NCI-H82 (cell line): ENCODE results near the gene CEP170.
"Not testable (repeated sequence)": the region's sequence is repeated elsewhere in the genome, so short reads cannot be mapped to it uniquely, and the experiment has no call there.

Experiments
- DNase-seq: peaks from one replicate; lab custom pipeline; 2025; lab: John Stamatoyannopoulos, UW

Gene CEP170

GRCh38 chr1:243173758-243174369 lies 81.2 kb downstream of the CEP170 start:
- not testable (repeated sequence) for DNase-seq

GRCh38 chr1:243164911-243165310 lies 90.2 kb downstream of the CEP170 start:
- DNase-seq: not testable (repeated sequence)

- DNase-seq: not testable (repeated sequence)
Measured at GRCh38 chr1:243150906-243151305, 104.2 kb downstream of the CEP170 start.

GRCh38 chr1:243149120-243149519 lies 106.0 kb downstream of the CEP170 start:
- not testable (repeated sequence) for DNase-seq

- DNase-seq: not testable (repeated sequence)
Measured at GRCh38 chr1:243147351-243147750, 107.7 kb downstream of the CEP170 start.

- DNase-seq: not testable (repeated sequence)
Measured at GRCh38 chr1:243140498-243140897, 114.6 kb downstream of the CEP170 start.

- peak; percentile 18 for DNase-seq
Measured at GRCh38 chr1:243122876-243123409, 132.1 kb downstream of the CEP170 start.

GRCh38 chr1:243121939-243122338 lies 133.1 kb downstream of the CEP170 start:
- not testable (repeated sequence) for DNase-seq

- DNase-seq: not testable (repeated sequence)
Measured at GRCh38 chr1:243118601-243119322, 136.3 kb downstream of the CEP170 start.

GRCh38 chr1:243116187-243116586 lies 138.9 kb downstream of the CEP170 start:
- DNase-seq: not testable (repeated sequence)

GRCh38 chr1:243114769-243115168 lies 140.3 kb downstream of the CEP170 start:
- DNase-seq: not testable (repeated sequence)

- peak; percentile 15 for DNase-seq
Measured at GRCh38 chr1:243114059-243114713, 140.9 kb downstream of the CEP170 start.

GRCh38 chr1:243107171-243107570 lies 147.9 kb downstream of the CEP170 start:
- not testable (repeated sequence) for DNase-seq

GRCh38 chr1:243105652-243106332 lies 149.3 kb downstream of the CEP170 start:
- DNase-seq: not testable (repeated sequence)

- not testable (repeated sequence) for DNase-seq
Measured at GRCh38 chr1:243105104-243105503, 150.0 kb downstream of the CEP170 start.

GRCh38 chr1:243104452-243104851 lies 150.6 kb downstream of the CEP170 start:
- DNase-seq: not testable (repeated sequence)

- not testable (repeated sequence) for DNase-seq
Measured at GRCh38 chr1:243101551-243102050, 153.5 kb downstream of the CEP170 start.

GRCh38 chr1:243087368-243087767 lies 167.7 kb downstream of the CEP170 start:
- DNase-seq: not testable (repeated sequence)
